D721Med (cell line): ENCODE results near the gene MYO9A.

Experiments
- DNase-seq: peaks from one replicate; pipeline ENCODE4 v3.0.0; 2011; ENCODE audit warnings: low spot score; ENCODE audit not compliant: insufficient read length
- FAIRE-seq: peaks from 2 replicates; lab custom pipeline; 2011; peaks lifted over from hg19 to GRCh38; lab: Jason Lieb, UNC
- CTCF ChIP-seq: IDR thresholded peaks from 2 replicates; pipeline ENCODE4 v1.5.1; 2012; ENCODE audit warnings: mild to moderate bottlenecking, control low read depth; ENCODE audit not compliant: insufficient read depth; ENCODE audit errors: missing control alignments

The MYO9A gene

GRCh38 chr15:72153269-72154000 is 35.5 kb upstream of the MYO9A start:
- DNase-seq (no peak), FAIRE-seq (no peak)
- no peak for TF ChIP-seq CTCF

GRCh38 chr15:72147418-72147817 is 29.5 kb upstream of the MYO9A start:
- DNase-seq (no peak), FAIRE-seq (no peak)
- no peak for TF ChIP-seq CTCF

DNA sequence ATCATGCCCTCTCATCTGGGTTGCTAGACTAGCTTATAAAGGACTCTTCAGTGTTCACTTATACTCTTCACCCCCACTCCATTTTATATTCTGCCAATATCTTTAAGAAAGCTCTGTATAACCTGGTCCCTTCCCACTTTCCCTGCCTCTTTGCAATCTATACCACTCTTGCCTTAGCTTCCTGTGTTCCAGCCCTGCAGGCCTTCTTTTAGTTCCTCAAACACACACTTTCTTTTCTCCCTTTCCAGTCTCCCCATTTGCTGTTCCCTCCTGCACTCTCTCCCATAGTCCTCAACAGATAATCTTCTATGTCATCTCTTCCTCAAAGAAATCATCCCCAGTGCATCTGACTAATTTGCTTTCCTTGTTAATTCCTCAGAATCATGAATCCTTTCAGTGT is 29.0 kb upstream of the MYO9A start:
- no peak for DNase-seq
- TF ChIP-seq CTCF: no peak
- FAIRE-seq: no peak

- no peak for TF ChIP-seq CTCF
- no peak for FAIRE-seq
- DNase-seq: no peak
These were observed 28.3 kb upstream of the MYO9A start for GRCh38 chr15:72146221-72146620.

DNA sequence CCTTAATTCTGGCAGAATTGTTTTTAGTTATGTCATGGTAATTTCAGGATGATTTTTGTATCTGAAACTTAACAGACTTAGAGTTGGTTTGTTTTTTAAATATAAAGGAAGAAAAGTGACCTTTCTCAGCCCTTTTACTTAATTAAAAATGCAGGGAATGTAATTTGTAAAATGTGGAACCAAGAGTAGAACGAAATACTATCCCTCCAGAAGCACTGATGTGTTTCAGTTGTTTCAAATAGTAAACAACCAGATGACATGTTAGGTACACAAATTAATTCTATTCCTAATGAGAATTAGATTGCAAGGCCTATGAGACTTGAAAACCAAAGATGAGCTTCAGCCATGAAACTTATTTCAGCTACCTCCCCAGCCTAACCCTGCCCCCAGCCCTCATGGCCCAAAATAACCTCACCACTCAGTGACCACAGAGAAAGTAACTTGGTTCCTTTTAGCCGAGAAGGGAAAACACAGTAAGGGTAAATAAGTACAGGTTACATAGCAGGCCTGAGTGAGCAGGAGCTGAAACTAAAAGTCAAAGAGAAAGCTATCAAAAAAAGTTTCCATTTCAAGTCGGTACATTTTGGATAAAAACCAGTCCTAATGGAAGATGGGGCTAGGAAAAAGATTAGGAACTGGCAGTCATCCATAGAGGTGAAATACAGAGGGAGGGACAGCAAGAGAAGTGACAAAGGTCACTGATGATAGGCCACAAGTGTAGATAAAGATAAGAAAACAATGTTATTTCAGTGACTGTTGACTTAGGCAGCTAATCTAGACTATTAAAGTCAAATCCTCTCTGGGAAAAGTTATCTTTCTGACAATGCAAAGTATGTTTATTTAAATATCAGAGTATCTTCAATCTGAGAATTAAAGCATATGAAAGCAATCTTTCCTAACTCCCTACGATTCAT is 23.5 kb upstream of the MYO9A start:
- TF ChIP-seq CTCF: no peak
- no peak for FAIRE-seq
- DNase-seq: no peak

DNA sequence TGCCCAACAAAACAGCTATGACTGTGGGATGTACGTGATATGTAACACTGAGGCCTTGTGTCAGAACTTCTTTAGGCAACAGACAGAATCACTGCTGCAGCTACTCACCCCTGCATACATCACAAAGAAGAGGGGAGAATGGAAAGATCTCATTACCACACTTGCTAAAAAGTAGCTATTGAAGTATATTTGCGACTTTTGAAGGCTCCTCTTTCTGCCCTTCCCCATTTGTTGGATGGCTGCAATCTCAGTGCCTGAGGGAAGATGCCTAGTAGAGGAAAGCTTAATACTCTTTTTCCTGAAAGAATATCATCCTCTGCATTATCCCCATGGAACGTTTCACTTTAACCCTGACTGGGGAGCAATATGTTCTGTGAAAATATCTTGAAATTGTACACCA is 22.1 kb upstream of the MYO9A start:
- FAIRE-seq (no peak), DNase-seq (no peak)
- TF ChIP-seq CTCF: no peak
